ENCODE measurements around the gene MYBPH. TPM values are rescaled to one million over a fixed set of nuclear protein-coding genes. Genes with fewer than 3 reads are reported as not detected.

The MYBPH gene
- total and polyA plus RNA-seq, 10 of the 15 experiments (the other 5 are each of a cell fraction or from before 2014, with no cell fraction given), result 0.06 to 0.10 TPM; not detected in 8

DNA sequence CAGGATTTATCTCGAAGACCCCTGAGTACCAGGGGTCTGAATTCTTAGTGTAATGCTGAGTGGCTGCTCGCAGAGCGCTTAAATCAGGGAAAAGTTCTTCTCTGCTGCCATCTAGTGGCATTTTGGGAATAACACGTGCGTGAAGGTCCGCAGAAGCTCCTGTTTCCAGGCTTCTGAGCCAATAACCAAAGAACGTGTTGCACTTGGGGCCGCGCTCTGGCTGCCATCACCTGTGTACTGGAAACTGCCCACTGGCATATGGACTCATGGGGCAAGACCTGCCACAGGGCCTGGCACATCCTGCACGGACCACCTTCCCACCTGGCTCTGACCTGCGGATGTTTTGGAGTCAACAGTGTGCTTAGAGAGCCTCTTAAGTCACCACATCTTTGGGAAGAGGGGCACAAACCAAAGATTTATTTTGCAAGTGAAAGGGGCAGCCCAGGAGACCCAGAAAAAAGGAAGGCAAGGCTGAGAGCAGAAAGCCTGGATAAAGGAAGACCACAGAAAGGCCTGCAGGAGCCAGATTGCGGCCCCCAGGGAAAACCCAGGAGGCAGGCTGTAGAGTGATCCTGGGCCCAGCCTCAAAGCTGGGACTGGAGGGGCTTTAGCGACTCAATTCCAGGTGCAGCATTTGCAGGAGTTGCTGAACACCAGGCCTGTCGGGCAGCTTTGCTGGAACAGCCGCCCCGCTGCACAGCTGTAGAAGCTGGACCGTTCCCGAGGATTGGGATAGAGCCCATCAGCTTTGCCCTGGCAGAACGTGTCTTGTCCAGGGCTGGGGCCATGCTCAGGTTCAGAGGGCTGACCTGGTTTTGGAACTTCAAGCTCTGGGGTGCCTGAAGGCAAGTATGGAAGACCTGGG is 40.9 kb upstream of the MYBPH start (continued):
- TF ChIP-seq, protein P1, sequence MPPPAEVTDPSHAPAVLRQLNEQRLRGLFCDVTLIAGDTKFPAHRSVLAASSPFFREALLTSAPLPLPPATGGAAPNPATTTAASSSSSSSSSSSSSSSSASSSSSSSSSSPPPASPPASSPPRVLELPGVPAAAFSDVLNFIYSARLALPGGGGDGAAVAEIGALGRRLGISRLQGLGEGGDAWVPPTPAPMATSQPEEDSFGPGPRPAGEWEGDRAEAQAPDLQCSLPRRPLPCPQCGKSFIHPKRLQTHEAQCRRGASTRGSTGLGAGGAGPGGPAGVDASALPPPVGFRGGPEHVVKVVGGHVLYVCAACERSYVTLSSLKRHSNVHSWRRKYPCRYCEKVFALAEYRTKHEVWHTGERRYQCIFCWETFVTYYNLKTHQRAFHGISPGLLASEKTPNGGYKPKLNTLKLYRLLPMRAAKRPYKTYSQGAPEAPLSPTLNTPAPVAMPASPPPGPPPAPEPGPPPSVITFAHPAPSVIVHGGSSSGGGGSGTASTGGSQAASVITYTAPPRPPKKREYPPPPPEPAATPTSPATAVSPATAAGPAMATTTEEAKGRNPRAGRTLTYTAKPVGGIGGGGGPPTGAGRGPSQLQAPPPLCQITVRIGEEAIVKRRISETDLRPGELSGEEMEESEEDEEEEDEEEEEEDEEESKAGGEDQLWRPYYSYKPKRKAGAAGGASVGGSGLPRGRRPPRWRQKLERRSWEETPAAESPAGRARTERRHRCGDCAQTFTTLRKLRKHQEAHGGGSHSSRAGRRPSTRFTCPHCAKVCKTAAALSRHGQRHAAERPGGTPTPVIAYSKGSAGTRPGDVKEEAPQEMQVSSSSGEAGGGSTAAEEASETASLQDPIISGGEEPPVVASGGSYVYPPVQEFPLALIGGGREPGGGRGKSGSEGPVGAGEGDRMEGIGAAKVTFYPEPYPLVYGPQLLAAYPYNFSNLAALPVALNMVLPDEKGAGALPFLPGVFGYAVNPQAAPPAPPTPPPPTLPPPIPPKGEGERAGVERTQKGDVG (CRISPR knock-in tag; IDR thresholded peaks at IDR 0.05), result no peak
- no peak for TF ChIP-seq PAX8 (IDR thresholded peaks at IDR 0.05)
- no peak for TF ChIP-seq POLR2AphosphoS2 (IDR thresholded peaks at IDR 0.05; ENCODE audit: low read depth, low read length)
- TF ChIP-seq, protein P2, sequence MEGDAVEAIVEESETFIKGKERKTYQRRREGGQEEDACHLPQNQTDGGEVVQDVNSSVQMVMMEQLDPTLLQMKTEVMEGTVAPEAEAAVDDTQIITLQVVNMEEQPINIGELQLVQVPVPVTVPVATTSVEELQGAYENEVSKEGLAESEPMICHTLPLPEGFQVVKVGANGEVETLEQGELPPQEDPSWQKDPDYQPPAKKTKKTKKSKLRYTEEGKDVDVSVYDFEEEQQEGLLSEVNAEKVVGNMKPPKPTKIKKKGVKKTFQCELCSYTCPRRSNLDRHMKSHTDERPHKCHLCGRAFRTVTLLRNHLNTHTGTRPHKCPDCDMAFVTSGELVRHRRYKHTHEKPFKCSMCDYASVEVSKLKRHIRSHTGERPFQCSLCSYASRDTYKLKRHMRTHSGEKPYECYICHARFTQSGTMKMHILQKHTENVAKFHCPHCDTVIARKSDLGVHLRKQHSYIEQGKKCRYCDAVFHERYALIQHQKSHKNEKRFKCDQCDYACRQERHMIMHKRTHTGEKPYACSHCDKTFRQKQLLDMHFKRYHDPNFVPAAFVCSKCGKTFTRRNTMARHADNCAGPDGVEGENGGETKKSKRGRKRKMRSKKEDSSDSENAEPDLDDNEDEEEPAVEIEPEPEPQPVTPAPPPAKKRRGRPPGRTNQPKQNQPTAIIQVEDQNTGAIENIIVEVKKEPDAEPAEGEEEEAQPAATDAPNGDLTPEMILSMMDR (IDR thresholded peaks at IDR 0.05 in 2 of 3, conservative IDR thresholded peaks at IDR 0.05 in 1 of 3; ENCODE audit: control insufficient read depth in 2 of 3, extremely low read depth in 1 of 3, insufficient read depth in 1 of 3, low read depth in 3 of 3, low read length in 3 of 3), result peak; percentile 63 to 90 (median 64); a peak in 5 of 6 replicates
- TF ChIP-seq, protein P3, sequence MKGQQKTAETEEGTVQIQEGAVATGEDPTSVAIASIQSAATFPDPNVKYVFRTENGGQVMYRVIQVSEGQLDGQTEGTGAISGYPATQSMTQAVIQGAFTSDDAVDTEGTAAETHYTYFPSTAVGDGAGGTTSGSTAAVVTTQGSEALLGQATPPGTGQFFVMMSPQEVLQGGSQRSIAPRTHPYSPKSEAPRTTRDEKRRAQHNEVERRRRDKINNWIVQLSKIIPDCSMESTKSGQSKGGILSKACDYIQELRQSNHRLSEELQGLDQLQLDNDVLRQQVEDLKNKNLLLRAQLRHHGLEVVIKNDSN (IDR thresholded peaks at IDR 0.05; ENCODE audit: borderline replicate concordance, extremely low read length, insufficient read depth, low read depth, low read length), result no peak
- TF ChIP-seq RELA (IDR thresholded peaks at IDR 0.05; ENCODE audit: borderline replicate concordance, partially characterized antibody), result no peak
- no peak for TF ChIP-seq RUNX3 (IDR thresholded peaks at IDR 0.05; ENCODE audit: low read length)
- TF ChIP-seq, protein P4, sequence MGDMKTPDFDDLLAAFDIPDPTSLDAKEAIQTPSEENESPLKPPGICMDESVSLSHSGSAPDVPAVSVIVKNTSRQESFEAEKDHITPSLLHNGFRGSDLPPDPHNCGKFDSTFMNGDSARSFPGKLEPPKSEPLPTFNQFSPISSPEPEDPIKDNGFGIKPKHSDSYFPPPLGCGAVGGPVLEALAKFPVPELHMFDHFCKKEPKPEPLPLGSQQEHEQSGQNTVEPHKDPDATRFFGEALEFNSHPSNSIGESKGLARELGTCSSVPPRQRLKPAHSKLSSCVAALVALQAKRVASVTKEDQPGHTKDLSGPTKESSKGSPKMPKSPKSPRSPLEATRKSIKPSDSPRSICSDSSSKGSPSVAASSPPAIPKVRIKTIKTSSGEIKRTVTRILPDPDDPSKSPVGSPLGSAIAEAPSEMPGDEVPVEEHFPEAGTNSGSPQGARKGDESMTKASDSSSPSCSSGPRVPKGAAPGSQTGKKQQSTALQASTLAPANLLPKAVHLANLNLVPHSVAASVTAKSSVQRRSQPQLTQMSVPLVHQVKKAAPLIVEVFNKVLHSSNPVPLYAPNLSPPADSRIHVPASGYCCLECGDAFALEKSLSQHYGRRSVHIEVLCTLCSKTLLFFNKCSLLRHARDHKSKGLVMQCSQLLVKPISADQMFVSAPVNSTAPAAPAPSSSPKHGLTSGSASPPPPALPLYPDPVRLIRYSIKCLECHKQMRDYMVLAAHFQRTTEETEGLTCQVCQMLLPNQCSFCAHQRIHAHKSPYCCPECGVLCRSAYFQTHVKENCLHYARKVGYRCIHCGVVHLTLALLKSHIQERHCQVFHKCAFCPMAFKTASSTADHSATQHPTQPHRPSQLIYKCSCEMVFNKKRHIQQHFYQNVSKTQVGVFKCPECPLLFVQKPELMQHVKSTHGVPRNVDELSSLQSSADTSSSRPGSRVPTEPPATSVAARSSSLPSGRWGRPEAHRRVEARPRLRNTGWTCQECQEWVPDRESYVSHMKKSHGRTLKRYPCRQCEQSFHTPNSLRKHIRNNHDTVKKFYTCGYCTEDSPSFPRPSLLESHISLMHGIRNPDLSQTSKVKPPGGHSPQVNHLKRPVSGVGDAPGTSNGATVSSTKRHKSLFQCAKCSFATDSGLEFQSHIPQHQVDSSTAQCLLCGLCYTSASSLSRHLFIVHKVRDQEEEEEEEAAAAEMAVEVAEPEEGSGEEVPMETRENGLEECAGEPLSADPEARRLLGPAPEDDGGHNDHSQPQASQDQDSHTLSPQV (IDR thresholded peaks at IDR 0.05), result no peak
- no peak for TF ChIP-seq SUPT20H (IDR thresholded peaks at IDR 0.05; ENCODE audit: borderline replicate concordance, control insufficient read depth, low read depth, low read length)
- no peak for TF ChIP-seq HCFC1 (IDR thresholded peaks at IDR 0.05; ENCODE audit: low read length)
- TF ChIP-seq SMC3 (IDR thresholded peaks at IDR 0.05; ENCODE audit: borderline replicate concordance, low read length), result peak; percentile 86
- TF ChIP-seq, protein P5, sequence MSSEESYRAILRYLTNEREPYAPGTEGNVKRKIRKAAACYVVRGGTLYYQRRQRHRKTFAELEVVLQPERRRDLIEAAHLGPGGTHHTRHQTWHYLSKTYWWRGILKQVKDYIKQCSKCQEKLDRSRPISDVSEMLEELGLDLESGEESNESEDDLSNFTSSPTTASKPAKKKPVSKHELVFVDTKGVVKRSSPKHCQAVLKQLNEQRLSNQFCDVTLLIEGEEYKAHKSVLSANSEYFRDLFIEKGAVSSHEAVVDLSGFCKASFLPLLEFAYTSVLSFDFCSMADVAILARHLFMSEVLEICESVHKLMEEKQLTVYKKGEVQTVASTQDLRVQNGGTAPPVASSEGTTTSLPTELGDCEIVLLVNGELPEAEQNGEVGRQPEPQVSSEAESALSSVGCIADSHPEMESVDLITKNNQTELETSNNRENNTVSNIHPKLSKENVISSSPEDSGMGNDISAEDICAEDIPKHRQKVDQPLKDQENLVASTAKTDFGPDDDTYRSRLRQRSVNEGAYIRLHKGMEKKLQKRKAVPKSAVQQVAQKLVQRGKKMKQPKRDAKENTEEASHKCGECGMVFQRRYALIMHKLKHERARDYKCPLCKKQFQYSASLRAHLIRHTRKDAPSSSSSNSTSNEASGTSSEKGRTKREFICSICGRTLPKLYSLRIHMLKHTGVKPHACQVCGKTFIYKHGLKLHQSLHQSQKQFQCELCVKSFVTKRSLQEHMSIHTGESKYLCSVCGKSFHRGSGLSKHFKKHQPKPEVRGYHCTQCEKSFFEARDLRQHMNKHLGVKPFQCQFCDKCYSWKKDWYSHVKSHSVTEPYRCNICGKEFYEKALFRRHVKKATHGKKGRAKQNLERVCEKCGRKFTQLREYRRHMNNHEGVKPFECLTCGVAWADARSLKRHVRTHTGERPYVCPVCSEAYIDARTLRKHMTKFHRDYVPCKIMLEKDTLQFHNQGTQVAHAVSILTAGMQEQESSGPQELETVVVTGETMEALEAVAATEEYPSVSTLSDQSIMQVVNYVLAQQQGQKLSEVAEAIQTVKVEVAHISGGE (CRISPR knock-in tag; IDR thresholded peaks at IDR 0.05), result no peak
- TF ChIP-seq GATAD2B (conservative IDR thresholded peaks at IDR 0.05; ENCODE audit: low read depth), result no peak
